Measurements from ENCODE around the gene MPV17. TPM values are rescaled to one million over a fixed set of nuclear protein-coding genes. Genes with fewer than 3 reads are reported as not detected.

The MPV17 gene
- total and polyA plus RNA-seq, 9 of the 15 experiments (the other 6 are each of a cell fraction or from before 2014, with no cell fraction given): 54.7 to 140 (median 70.2) TPM

DNA sequence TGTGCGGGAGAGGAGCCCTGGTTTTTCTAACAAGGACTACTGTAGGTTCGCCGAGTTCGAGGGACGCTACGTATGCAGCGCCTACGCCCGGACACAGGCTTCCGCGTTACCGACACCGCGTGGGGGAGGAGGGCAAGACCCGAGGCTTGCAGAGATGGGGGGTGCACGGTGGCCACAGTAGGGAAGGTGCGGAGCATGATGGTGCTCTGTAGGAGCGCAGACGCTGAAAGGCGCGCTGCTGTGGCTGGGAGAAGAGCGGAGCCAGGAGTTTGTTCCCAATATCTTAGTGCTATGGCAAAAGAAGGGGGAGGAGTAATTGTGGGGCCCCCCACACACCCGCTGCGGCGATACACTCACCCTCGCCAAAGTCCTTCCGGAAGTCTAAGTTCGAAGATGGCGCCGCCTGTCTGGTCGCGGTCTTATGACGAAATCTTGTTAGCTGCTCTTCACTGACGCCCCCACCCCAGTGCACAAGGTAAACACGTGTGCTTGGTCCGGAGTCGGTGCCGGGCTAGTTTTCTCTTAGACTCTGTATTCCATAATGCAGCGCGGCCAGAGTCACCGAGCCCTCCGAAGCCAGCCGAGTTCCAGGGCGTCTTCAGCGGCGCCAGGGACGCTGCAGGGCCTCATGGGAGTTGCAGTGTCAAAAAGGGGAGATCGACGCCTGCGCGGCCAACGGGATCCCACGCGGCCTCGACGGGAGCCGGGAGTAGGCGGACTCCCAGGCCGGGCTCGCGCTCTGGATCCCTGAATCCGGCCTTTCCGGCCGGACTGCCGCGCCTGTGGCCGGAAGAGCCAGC is 33.7 kb upstream of the MPV17 start, which contains the start of gene GTF3C2 (continued):
- TF ChIP-seq HES1 (IDR thresholded peaks at IDR 0.05; ENCODE audit: low read depth) (no peak), RFX7 (CRISPR knock-in tag; IDR thresholded peaks at IDR 0.05) (no peak), POLR2H (tag; IDR thresholded peaks at IDR 0.05; ENCODE audit: low read depth) (0 out of 2 replicates have a peak, but pooled peaks have one; percentile 49), FOSL1 (tag; conservative IDR thresholded peaks at IDR 0.05) (peak; percentile 71), ADNP (tag; IDR thresholded peaks at IDR 0.05) (no peak), GATAD2B (IDR thresholded peaks at IDR 0.05; ENCODE audit: borderline replicate concordance) (no peak), SPI1 (IDR thresholded peaks at IDR 0.05; ENCODE audit: borderline replicate concordance, low read depth, low read length) (no peak), ZNF263 (CRISPR knock-in tag; IDR thresholded peaks at IDR 0.05; ENCODE audit: borderline replicate concordance) (peak; percentile 35; the same call in 1 of the 2 replicates), RBFOX2 (IDR thresholded peaks at IDR 0.05; ENCODE audit: low read depth, low read length) (peak; percentile 91), ID3 (CRISPR knock-in tag; IDR thresholded peaks at IDR 0.05) (no peak), ID3 (tag; IDR thresholded peaks at IDR 0.05) (peak; percentile 62), GABPB1 (CRISPR knock-in tag; IDR thresholded peaks at IDR 0.05) (peak; percentile 87), NR1H2 (CRISPR knock-in tag; IDR thresholded peaks at IDR 0.05) (no peak), ZNF143 (CRISPR knock-in tag; IDR thresholded peaks at IDR 0.05) (peak; percentile 83), ATF3 (IDR thresholded peaks at IDR 0.05) (peak; percentile 86), ATF3 (CRISPR knock-in tag; conservative IDR thresholded peaks at IDR 0.05) (no peak), MAX (CRISPR knock-in tag; IDR thresholded peaks at IDR 0.05) (peak; percentile 91), MIER1 (IDR thresholded peaks at IDR 0.05; ENCODE audit: low read depth) (no peak), SLC30A9 (CRISPR knock-in tag; IDR thresholded peaks at IDR 0.05) (no peak), GTF2F1 (IDR thresholded peaks at IDR 0.05; ENCODE audit: low read depth, low read length) (peak; percentile 47; the same call in 1 of the 2 replicates), MECOM (CRISPR knock-in tag; IDR thresholded peaks at IDR 0.05) (no peak), ZNF253 (CRISPR knock-in tag; conservative IDR thresholded peaks at IDR 0.05) (no peak), PTBP1 (IDR thresholded peaks at IDR 0.05; ENCODE audit: low read depth, low read length) (no peak), ZNF121 (CRISPR knock-in tag; conservative IDR thresholded peaks at IDR 0.05) (no peak), CHD1 (IDR thresholded peaks at IDR 0.05; ENCODE audit: low read length) (peak; percentile 83), TRIM28 (IDR thresholded peaks at IDR 0.05) (peak; percentile 66; the same call in 1 of the 2 replicates)
- TF ChIP-seq, protein P1, sequence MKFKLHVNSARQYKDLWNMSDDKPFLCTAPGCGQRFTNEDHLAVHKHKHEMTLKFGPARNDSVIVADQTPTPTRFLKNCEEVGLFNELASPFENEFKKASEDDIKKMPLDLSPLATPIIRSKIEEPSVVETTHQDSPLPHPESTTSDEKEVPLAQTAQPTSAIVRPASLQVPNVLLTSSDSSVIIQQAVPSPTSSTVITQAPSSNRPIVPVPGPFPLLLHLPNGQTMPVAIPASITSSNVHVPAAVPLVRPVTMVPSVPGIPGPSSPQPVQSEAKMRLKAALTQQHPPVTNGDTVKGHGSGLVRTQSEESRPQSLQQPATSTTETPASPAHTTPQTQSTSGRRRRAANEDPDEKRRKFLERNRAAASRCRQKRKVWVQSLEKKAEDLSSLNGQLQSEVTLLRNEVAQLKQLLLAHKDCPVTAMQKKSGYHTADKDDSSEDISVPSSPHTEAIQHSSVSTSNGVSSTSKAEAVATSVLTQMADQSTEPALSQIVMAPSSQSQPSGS (CRISPR knock-in tag; IDR thresholded peaks at IDR 0.05): no peak

Measured in K562 (cell line).